RWPE2 (cell line): ENCODE results near the gene PPIL3.

ENCODE experiments used
- ATAC-seq: fragments of 200-7000 bp; cut with Tn5 transposase; 3 replicates; pipeline ENCODE4 v1.9.1; 2021; ENCODE audit warnings: low read depth
- DNase-seq: peaks from one replicate; pipeline ENCODE4 v3.0.0-alpha.2; 2020; ENCODE audit warnings: low spot score
- H3K27ac ChIP-seq: fragments of 450-650 bp; 2 replicates; pipeline ENCODE4 v1.5.1; 2017; ENCODE audit warnings: mild to moderate bottlenecking; ENCODE audit not compliant: poor library complexity, severe bottlenecking
- H3K27me3 ChIP-seq: fragments of 250-450 bp; sonication (Bioruptor Pico); 2 replicates; pipeline ENCODE4 v1.5.1; 2021; ENCODE audit warnings: mild to moderate bottlenecking, moderate library complexity; ENCODE audit not compliant: insufficient read depth, poor library complexity, severe bottlenecking
- H3K36me3 ChIP-seq: fragments of 250-450 bp; sonication (Bioruptor Pico); 2 replicates; pipeline ENCODE4 v1.5.1; 2020; ENCODE audit warnings: low read depth, mild to moderate bottlenecking, moderate library complexity
- H3K4me1 ChIP-seq: fragments of 250-450 bp; sonication (Bioruptor Pico); 2 replicates; pipeline ENCODE4 v1.5.1; 2021; ENCODE audit warnings: mild to moderate bottlenecking, moderate library complexity; ENCODE audit not compliant: insufficient read depth, poor library complexity, severe bottlenecking
- H3K4me3 ChIP-seq: fragments of 250-450 bp; sonication (Bioruptor Pico); 2 replicates; pipeline ENCODE4 v1.5.1; 2021; ENCODE audit warnings: mild to moderate bottlenecking, moderate library complexity; ENCODE audit not compliant: severe bottlenecking
- H3K9me3 ChIP-seq: fragments of 250-450 bp; sonication (Bioruptor Pico); 2 replicates; pipeline ENCODE4 v1.5.1; 2021; ENCODE audit warnings: mild to moderate bottlenecking, moderate library complexity; ENCODE audit not compliant: severe bottlenecking
- CTCF ChIP-seq: fragments of 450-650 bp; IDR thresholded peaks from one replicate; pipeline ENCODE4 v1.5.1; 2017; ENCODE audit warnings: mild to moderate bottlenecking, moderate library complexity; ENCODE audit not compliant: poor library complexity, severe bottlenecking

Gene PPIL3

DNA sequence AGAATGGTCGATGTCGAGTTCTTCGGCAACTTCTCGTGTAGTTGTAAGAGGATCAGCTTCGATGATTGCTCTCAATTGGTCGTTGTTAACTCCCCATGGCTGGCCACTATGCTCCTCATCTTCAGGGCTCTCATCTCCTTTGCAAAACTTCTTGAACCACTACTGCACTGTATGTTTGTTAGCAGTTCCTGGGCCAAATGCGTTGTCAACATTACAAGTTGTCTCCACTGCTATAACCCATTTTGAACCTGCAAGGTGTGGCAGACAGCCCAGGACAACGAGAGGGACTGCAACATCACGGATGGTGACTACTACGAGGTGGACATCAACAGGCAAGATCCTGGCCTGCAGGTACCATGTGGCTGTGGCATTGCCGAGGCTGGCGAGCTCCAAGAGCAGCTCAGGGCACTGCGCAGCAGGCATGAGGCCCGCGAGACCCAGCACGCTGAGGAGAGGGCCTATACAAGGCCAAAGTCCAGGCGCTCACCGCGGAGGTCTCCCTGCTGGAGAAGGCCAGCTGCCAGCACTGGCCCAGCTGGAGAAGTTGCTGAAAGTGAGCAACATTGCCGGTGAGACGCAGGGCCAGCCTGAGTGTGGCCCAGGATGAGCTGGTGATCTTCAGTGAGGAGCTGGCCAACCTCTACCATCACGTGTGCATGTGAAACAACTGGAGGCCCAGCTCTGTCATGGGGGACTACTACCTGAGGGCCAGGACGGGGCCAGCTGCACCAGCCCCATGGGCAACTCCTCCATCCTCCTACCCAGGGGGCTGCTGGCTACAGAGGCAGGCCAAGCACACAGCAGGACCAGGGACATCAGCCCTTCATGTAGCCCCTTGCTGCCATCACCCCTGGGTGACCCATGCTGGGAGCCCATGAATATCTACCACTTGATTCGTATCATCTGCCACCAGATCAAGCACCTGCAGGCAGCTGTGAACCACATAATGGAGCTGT lies 44.6 kb downstream of the PPIL3 start:
- H3K27ac ChIP-seq, result no peak overlapping the region
- TF ChIP-seq CTCF, result no peak
- no peak overlapping the region for H3K4me3 ChIP-seq
- no peaks in the 10 kb centered on the region for H3K4me1 ChIP-seq
- ATAC-seq, result no peak
- no peak for DNase-seq
- no peaks in the 10 kb centered on the region for H3K36me3 ChIP-seq
- no peaks in the 10 kb centered on the region for H3K27me3 ChIP-seq
- H3K9me3 ChIP-seq, result no peaks in the 10 kb centered on the region

GRCh38 chr2:200839513-200839912 lies 49.4 kb downstream of the PPIL3 start:
- peak; percentile 35 for ATAC-seq

DNA sequence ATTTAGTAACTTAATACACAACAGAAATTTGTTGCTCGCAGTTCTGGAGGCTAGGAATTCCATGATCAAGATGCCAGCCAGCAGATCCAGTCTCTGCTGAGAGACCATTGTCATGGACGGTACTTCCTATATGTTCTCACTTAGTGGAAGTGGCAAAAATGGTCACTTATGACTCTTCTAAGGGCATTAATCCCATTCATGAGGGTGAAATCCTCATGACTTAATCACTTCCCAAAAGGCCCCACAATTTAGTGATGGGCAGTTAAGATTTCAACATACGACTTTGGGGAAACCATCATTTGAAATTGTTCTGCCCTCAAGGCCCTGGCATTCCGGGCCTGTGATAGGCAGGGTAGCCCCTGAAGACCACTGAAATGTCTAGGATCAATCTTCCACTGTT lies 54.2 kb downstream of the PPIL3 start:
- DNase-seq, result no peak
- Histone ChIP-seq H3K4me1 (no peaks in the 10 kb centered on the region), H3K27ac (no peak overlapping the region), H3K9me3 (peaks cover 6% of the 10 kb centered on the region), H3K36me3 (no peaks in the 10 kb centered on the region), H3K4me3 (no peak overlapping the region), H3K27me3 (no peaks in the 10 kb centered on the region)
- no peak for ATAC-seq
- no peak for TF ChIP-seq CTCF

More at GRCh38 chr2:200839513-200839912, 49.4 kb downstream of the PPIL3 start:
- Histone ChIP-seq H3K27ac (no peak overlapping the region), H3K27me3 (no peaks in the 10 kb centered on the region), H3K36me3 (no peaks in the 10 kb centered on the region), H3K4me1 (no peaks in the 10 kb centered on the region), H3K4me3 (no peak overlapping the region), H3K9me3 (peaks cover 6% of the 10 kb centered on the region)
- DNase-seq, result no peak
- TF ChIP-seq CTCF, result no peak

DNA sequence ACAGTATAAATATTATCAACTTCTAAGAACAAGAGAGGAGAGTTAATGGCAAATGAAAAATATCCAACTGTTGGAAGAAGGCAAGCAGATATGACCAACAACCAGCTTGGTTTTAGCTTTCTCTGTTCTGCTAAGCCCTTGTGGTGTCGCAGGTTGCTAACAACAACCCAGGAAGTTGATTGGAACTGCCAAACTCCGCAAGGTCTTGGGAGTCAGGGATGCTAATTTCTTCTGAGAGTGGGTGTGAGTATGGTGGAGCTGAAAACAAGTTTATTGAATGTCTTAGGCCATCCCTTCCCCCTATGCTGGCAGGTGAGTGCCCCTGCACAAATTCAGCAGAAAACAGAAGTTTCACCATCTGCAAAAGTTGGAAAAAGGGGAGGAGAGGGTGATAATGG lies 59.6 kb downstream of the PPIL3 start:
- Histone ChIP-seq H3K27ac (no peak overlapping the region), H3K27me3 (no peaks in the 10 kb centered on the region), H3K4me1 (no peaks in the 10 kb centered on the region), H3K4me3 (no peak overlapping the region), H3K36me3 (peaks cover 18% of the 10 kb centered on the region), H3K9me3 (no peaks in the 10 kb centered on the region)
- TF ChIP-seq CTCF, result no peak
- ATAC-seq (peak; percentile 9; the same call in 1 of the 3 replicates), DNase-seq (no peak)

DNA sequence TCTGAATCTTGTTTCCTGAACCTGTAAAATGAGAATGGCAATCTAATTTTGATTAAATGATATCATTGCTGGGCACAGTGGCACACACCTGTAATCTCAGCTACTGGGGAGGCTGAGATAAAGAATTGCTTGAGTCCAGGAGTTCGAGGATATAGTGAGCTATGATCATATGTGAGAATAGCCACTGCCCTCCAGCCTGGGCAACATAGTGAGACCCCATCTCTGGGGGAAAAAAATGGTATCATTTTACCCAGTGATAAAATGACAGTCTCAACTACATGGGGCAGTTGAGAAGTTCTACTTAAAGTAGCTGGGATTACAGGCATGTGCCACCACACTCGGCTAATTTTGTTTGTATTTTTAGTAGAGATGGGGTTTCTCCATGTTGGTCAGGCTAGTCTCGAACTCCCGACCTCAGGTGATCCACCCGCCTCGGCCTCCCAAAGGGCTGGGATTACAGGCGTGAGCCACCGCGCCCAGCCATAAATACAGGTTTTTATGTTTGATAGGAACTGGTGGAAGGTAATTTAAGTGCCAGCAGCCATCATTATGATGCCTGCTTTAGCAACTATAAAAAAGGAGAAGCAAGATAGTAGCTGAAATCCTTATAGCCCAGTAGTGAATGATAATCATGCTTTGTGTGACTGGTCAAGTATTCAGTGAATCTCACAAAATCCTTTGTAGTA lies 60.2 kb downstream of the PPIL3 start:
- no peak for TF ChIP-seq CTCF
- DNase-seq (no peak), ATAC-seq (peak; percentile 3; the same call in 1 of the 3 replicates)

More for the DNA sequence above, 60.2 kb downstream of the PPIL3 start:
- peaks cover 23% of the 10 kb centered on the region for H3K36me3 ChIP-seq
- H3K9me3 ChIP-seq, result no peaks in the 10 kb centered on the region
- H3K4me1 ChIP-seq, result no peaks in the 10 kb centered on the region
- H3K27ac ChIP-seq, result no peak overlapping the region
- no peaks in the 10 kb centered on the region for H3K27me3 ChIP-seq
- no peak overlapping the region for H3K4me3 ChIP-seq
